Measurements from ENCODE around the gene DENND5B.
"Not testable (repeated sequence)": the region's sequence is repeated elsewhere in the genome, so short reads cannot be mapped to it uniquely, and the experiment has no call there.

The DENND5B gene

GRCh38 chr12:31516702-31517101 is 74.2 kb downstream of the DENND5B start:
- Histone ChIP-seq H3K4me3 (ENCODE audit: low read depth in 1 of 5, low read length in 5 of 5) (no peak overlapping the region), H3K9me3 (ENCODE audit: control insufficient read depth in 5 of 5, low read length in 5 of 5) (no peaks in the 10 kb centered on the region), H3K4me1 (ENCODE audit: control insufficient read depth in 5 of 5, insufficient read depth in 5 of 5, low read length in 5 of 5) (peaks cover 0 to 7% (median 5%) of the 10 kb centered on the region in 5 donors), H3K27ac (ENCODE audit: low read depth, low read length) (no peak overlapping the region), H3K36me3 (ENCODE audit: control insufficient read depth in 5 of 5, insufficient read depth in 5 of 5, low read length in 5 of 5) (no peaks in the 10 kb centered on the region), H3K9ac (ENCODE audit: low read length in 5 of 5) (no peak overlapping the region), H3K27me3 (ENCODE audit: control insufficient read depth in 5 of 5, insufficient read depth in 4 of 5, low read length in 5 of 5) (no peaks in the 10 kb centered on the region)

- no peaks in the 10 kb centered on the region for H3K36me3 ChIP-seq (ENCODE audit: control insufficient read depth in 5 of 5, insufficient read depth in 5 of 5, low read length in 5 of 5)
- H3K9me3 ChIP-seq (ENCODE audit: control insufficient read depth in 5 of 5, low read length in 5 of 5) = no peaks in the 10 kb centered on the region
- no peak overlapping the region for H3K9ac ChIP-seq (ENCODE audit: low read length in 5 of 5)
- no peaks in the 10 kb centered on the region for H3K27me3 ChIP-seq (ENCODE audit: control insufficient read depth in 5 of 5, insufficient read depth in 4 of 5, low read length in 5 of 5)
- no peak overlapping the region for H3K4me3 ChIP-seq (ENCODE audit: low read depth in 1 of 5, low read length in 5 of 5)
- no peak overlapping the region for H3K27ac ChIP-seq (ENCODE audit: low read depth, low read length)
- H3K4me1 ChIP-seq (ENCODE audit: control insufficient read depth in 5 of 5, insufficient read depth in 5 of 5, low read length in 5 of 5) = peaks cover 0 to 7% (median 5%) of the 10 kb centered on the region in 5 donors
These were observed 76.0 kb downstream of the DENND5B start for GRCh38 chr12:31514912-31515311.

- Histone ChIP-seq H3K4me3 (ENCODE audit: low read depth in 1 of 5, low read length in 5 of 5) (no peak overlapping the region), H3K4me1 (ENCODE audit: control insufficient read depth in 5 of 5, insufficient read depth in 5 of 5, low read length in 5 of 5) (peaks cover 2 to 25% (median 9%) of the 10 kb centered on the region in 5 donors), H3K9ac (ENCODE audit: low read length in 5 of 5) (no peak overlapping the region), H3K36me3 (ENCODE audit: control insufficient read depth in 5 of 5, insufficient read depth in 5 of 5, low read length in 5 of 5) (no peaks in the 10 kb centered on the region), H3K27me3 (ENCODE audit: control insufficient read depth in 5 of 5, insufficient read depth in 4 of 5, low read length in 5 of 5) (no peaks in the 10 kb centered on the region), H3K27ac (ENCODE audit: low read depth, low read length) (no peak overlapping the region), H3K9me3 (ENCODE audit: control insufficient read depth in 5 of 5, low read length in 5 of 5) (peaks cover 0 to 2% (median 0%) of the 10 kb centered on the region in 5 donors)
These were observed 80.9 kb downstream of the DENND5B start for GRCh38 chr12:31510034-31510433.

- no peaks in the 10 kb centered on the region for H3K27me3 ChIP-seq (ENCODE audit: control insufficient read depth in 5 of 5, insufficient read depth in 4 of 5, low read length in 5 of 5)
- H3K9ac ChIP-seq (ENCODE audit: low read length in 5 of 5) = no peak overlapping the region
- H3K4me3 ChIP-seq (ENCODE audit: low read depth in 1 of 5, low read length in 5 of 5) = no peak overlapping the region
- H3K4me1 ChIP-seq (ENCODE audit: control insufficient read depth in 5 of 5, insufficient read depth in 5 of 5, low read length in 5 of 5) = peaks cover 2 to 25% (median 9%) of the 10 kb centered on the region in 5 donors
- peak overlapping the region; percentile 79 for H3K27ac ChIP-seq (ENCODE audit: low read depth, low read length)
- H3K9me3 ChIP-seq (ENCODE audit: control insufficient read depth in 5 of 5, low read length in 5 of 5) = peaks cover 0 to 7% (median 5%) of the 10 kb centered on the region in 5 donors
- no peaks in the 10 kb centered on the region for H3K36me3 ChIP-seq (ENCODE audit: control insufficient read depth in 5 of 5, insufficient read depth in 5 of 5, low read length in 5 of 5)
These were observed 82.3 kb downstream of the DENND5B start for GRCh38 chr12:31508436-31509150.

GRCh38 chr12:31507966-31508365 is 83.0 kb downstream of the DENND5B start:
- H3K36me3 ChIP-seq (ENCODE audit: control insufficient read depth in 5 of 5, insufficient read depth in 5 of 5, low read length in 5 of 5) = no peaks in the 10 kb centered on the region
- no peaks in the 10 kb centered on the region for H3K27me3 ChIP-seq (ENCODE audit: control insufficient read depth in 5 of 5, insufficient read depth in 4 of 5, low read length in 5 of 5)
- no peak overlapping the region for H3K4me3 ChIP-seq (ENCODE audit: low read depth in 1 of 5, low read length in 5 of 5)
- peak overlapping the region; percentile 79 for H3K27ac ChIP-seq (ENCODE audit: low read depth, low read length)
- H3K9ac ChIP-seq (ENCODE audit: low read length in 5 of 5) = no peak overlapping the region
- peaks cover 0 to 7% (median 5%) of the 10 kb centered on the region in 5 donors for H3K9me3 ChIP-seq (ENCODE audit: control insufficient read depth in 5 of 5, low read length in 5 of 5)
- H3K4me1 ChIP-seq (ENCODE audit: control insufficient read depth in 5 of 5, insufficient read depth in 5 of 5, low read length in 5 of 5) = peaks cover 2 to 25% (median 9%) of the 10 kb centered on the region in 5 donors

GRCh38 chr12:31506515-31507306 is 84.2 kb downstream of the DENND5B start:
- Histone ChIP-seq H3K27me3 (ENCODE audit: control insufficient read depth in 5 of 5, insufficient read depth in 4 of 5, low read length in 5 of 5) (no peaks in the 10 kb centered on the region), H3K27ac (ENCODE audit: low read depth, low read length) (peak overlapping the region; percentile 79), H3K4me1 (ENCODE audit: control insufficient read depth in 5 of 5, insufficient read depth in 5 of 5, low read length in 5 of 5) (peaks cover 2 to 25% (median 9%) of the 10 kb centered on the region in 5 donors), H3K9ac (ENCODE audit: low read length in 5 of 5) (no peak overlapping the region), H3K4me3 (ENCODE audit: low read depth in 1 of 5, low read length in 5 of 5) (no peak overlapping the region), H3K36me3 (ENCODE audit: control insufficient read depth in 5 of 5, insufficient read depth in 5 of 5, low read length in 5 of 5) (no peaks in the 10 kb centered on the region), H3K9me3 (ENCODE audit: control insufficient read depth in 5 of 5, low read length in 5 of 5) (peaks cover 0 to 7% (median 5%) of the 10 kb centered on the region in 5 donors)

GRCh38 chr12:31504625-31505222 is 86.2 kb downstream of the DENND5B start:
- peaks cover under 1 to 25% (median 9%) of the 10 kb centered on the region in 5 donors for H3K4me1 ChIP-seq (ENCODE audit: control insufficient read depth in 5 of 5, insufficient read depth in 5 of 5, low read length in 5 of 5)
- peaks cover 0 to 7% (median 5%) of the 10 kb centered on the region in 5 donors for H3K9me3 ChIP-seq (ENCODE audit: control insufficient read depth in 5 of 5, low read length in 5 of 5)
- no peak overlapping the region for H3K9ac ChIP-seq (ENCODE audit: low read length in 5 of 5)
- H3K27me3 ChIP-seq (ENCODE audit: control insufficient read depth in 5 of 5, insufficient read depth in 4 of 5, low read length in 5 of 5) = no peaks in the 10 kb centered on the region
- no peak overlapping the region for H3K27ac ChIP-seq (ENCODE audit: low read depth, low read length)
- no peak overlapping the region for H3K4me3 ChIP-seq (ENCODE audit: low read depth in 1 of 5, low read length in 5 of 5)
- no peaks in the 10 kb centered on the region for H3K36me3 ChIP-seq (ENCODE audit: control insufficient read depth in 5 of 5, insufficient read depth in 5 of 5, low read length in 5 of 5)

- not testable (repeated sequence) for H3K4me3 ChIP-seq (ENCODE audit: low read depth in 1 of 5, low read length in 5 of 5); H3K9ac ChIP-seq (ENCODE audit: low read length in 5 of 5); H3K36me3 ChIP-seq (ENCODE audit: control insufficient read depth in 5 of 5, insufficient read depth in 5 of 5, low read length in 5 of 5); H3K27me3 ChIP-seq (ENCODE audit: control insufficient read depth in 5 of 5, insufficient read depth in 4 of 5, low read length in 5 of 5); H3K27ac ChIP-seq (ENCODE audit: low read depth, low read length); H3K4me1 ChIP-seq (ENCODE audit: control insufficient read depth in 5 of 5, insufficient read depth in 5 of 5, low read length in 5 of 5); H3K9me3 ChIP-seq (ENCODE audit: control insufficient read depth in 5 of 5, low read length in 5 of 5)
These were observed 89.9 kb downstream of the DENND5B start for GRCh38 chr12:31501014-31501413.

GRCh38 chr12:31499567-31499966 is 91.4 kb downstream of the DENND5B start:
- no peak overlapping the region for H3K27ac ChIP-seq (ENCODE audit: low read depth, low read length)
- no peak overlapping the region for H3K9ac ChIP-seq (ENCODE audit: low read length in 5 of 5)
- peaks cover 0 to under 1% (median under 1%) of the 10 kb centered on the region in 5 donors for H3K9me3 ChIP-seq (ENCODE audit: control insufficient read depth in 5 of 5, low read length in 5 of 5)
- H3K36me3 ChIP-seq (ENCODE audit: control insufficient read depth in 5 of 5, insufficient read depth in 5 of 5, low read length in 5 of 5) = peaks cover 0 to 6% (median 4%) of the 10 kb centered on the region in 5 donors
- peaks cover 0 to 7% (median 0%) of the 10 kb centered on the region in 5 donors for H3K4me1 ChIP-seq (ENCODE audit: control insufficient read depth in 5 of 5, insufficient read depth in 5 of 5, low read length in 5 of 5)
- H3K27me3 ChIP-seq (ENCODE audit: control insufficient read depth in 5 of 5, insufficient read depth in 4 of 5, low read length in 5 of 5) = no peaks in the 10 kb centered on the region
- no peak overlapping the region for H3K4me3 ChIP-seq (ENCODE audit: low read depth in 1 of 5, low read length in 5 of 5)

- H3K9me3 ChIP-seq (ENCODE audit: control insufficient read depth in 5 of 5, low read length in 5 of 5) = no peaks in the 10 kb centered on the region
- no peak overlapping the region for H3K4me3 ChIP-seq (ENCODE audit: low read depth in 1 of 5, low read length in 5 of 5)
- peaks cover 0 to 7% (median 0%) of the 10 kb centered on the region in 5 donors for H3K4me1 ChIP-seq (ENCODE audit: control insufficient read depth in 5 of 5, insufficient read depth in 5 of 5, low read length in 5 of 5)
- H3K27me3 ChIP-seq (ENCODE audit: control insufficient read depth in 5 of 5, insufficient read depth in 4 of 5, low read length in 5 of 5) = no peaks in the 10 kb centered on the region
- no peak overlapping the region for H3K9ac ChIP-seq (ENCODE audit: low read length in 5 of 5)
- H3K36me3 ChIP-seq (ENCODE audit: control insufficient read depth in 5 of 5, insufficient read depth in 5 of 5, low read length in 5 of 5) = peaks cover 2 to 8% (median 6%) of the 10 kb centered on the region in 5 donors
- no peak overlapping the region for H3K27ac ChIP-seq (ENCODE audit: low read depth, low read length)
These were observed 92.5 kb downstream of the DENND5B start for GRCh38 chr12:31498424-31498823.

Data from subcutaneous abdominal adipose tissue (tissue), 5 donors.